HG03460 (cell line): ENCODE results near the gene PRKCE.

Experiments used
- ATAC-seq: cut with Tn5 transposase; IDR thresholded peaks from one replicate; pipeline ENCODE4 v1.9.1; 2021; ENCODE audit not compliant: unreplicated experiment

PRKCE gene

DNA sequence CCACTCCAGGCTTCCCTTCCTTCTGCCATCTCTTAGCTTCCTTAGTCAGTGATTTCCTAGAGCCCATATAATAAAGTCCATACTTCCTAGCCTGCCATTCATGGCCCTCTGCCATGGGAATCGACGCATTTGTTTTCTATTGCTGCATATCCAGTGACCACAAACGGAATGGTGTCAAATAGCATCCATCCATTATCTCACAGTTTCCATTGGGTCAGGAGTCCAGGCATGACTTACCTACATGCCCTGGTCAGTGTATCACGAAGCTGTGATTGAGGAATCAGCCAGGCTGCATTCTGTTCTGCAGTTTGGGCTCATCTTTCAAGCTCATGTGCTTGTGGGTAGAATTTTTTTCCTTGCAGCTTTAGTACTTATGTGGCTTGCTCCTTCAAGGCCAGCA lies 436.0 kb downstream of the PRKCE start:
- no peak for ATAC-seq

DNA sequence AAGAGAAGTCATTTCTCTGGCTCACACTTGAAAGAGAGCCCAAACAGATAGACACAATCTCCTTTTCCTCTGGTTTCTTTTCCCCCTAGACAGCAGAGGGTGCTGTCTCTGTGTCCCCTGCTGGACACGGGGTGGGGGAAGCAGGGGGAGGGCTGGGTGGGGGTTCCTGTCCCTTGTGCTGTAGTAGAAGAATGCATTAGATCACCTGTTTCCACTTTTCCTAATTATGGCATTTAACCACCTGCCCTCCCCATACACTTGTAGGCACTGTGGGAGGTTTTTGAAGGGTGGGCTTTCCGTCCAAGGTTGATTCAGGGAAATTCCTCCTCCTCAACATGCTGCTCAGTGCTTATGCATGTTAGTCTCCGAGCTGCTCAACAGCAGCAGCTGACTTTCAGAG lies 439.5 kb downstream of the PRKCE start:
- no peak for ATAC-seq

DNA sequence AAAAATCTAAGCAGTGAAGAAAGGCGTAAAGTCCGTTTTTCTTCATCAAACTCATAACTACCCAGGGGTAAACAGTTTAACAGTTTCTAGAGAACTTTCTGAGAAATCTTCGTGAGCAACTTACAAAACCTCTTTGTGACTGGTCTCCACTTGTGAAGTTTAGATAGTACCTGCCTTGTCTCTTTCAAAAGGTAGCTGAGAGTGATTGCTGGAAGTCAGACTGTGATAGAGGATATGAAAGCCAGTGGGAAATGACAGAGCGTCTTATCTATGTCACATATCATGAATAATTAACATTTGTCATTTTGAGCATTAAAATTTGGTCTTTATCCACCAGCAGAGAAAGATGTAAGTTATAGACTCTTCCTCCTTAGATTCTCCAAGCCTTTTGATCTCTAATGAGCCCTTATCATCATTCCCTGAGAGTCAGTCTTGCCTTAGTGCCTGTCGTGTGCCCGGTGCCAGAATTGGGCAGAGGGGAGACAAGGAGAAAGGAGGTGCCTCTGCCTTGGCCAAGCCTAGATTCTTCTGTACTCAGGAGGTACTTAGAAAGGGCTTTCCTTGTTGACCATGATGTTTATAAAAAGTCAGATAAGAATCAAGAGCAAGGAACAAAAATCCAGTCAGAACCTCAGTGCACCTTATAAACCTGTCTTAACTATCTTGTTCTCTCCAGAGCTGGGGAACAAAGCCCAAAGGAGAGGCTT lies 440.6 kb downstream of the PRKCE start:
- ATAC-seq, result no peak

DNA sequence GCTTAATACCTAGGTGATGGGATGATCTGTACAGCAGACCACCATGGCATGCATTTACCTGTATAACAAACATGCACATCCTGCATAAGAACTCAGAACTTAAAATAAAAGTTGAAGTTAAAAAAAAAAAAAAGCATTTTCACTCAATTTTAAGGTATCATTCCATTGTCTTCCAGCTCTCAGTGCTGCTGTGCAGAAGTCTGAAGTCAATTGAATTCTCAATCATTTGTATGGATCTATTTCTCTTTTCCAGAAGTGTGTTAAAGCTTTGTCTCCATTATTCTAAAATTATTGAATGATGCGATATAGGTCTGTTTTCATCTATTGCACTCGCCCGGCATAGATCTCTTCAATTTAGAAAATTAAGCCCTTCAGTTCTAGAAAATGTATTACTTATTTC lies 443.2 kb downstream of the PRKCE start:
- no peak for ATAC-seq

DNA sequence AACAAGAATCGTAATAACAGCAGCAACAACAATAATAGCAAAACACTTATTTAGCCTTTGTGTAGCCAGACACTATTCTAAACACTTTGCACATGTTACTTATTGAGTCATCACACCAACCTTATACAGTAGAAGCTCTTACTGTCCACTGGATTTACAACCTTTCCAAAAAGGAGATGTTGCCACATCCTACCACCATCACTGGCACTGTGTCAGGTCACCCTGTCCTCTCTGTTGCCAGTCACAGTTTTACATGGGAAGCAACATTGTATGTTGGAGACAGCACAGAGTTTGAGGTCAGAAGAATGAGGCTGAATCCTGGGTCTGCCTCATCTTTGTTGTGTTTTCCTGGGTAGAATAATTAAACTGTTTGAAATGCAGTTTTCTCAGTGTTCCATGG lies 444.4 kb downstream of the PRKCE start:
- ATAC-seq, result no peak

DNA sequence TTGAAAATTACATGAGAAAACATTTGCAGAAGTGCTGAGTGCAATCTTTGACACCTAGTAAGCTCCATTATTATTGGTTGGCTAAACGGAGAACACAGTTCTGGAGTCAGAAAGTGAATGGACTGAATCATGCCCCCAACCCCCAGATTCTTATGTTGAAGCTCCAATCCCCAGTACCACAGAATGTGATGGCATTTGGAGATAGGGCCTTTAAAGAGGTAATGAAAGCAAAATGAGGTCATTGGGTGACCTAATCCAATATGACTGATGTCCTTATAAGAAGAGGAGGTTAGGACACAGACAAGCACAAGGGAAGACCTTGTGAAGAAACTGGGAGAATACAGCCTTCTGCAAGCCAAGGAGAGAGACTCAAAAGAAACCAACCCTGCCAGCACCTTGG lies 444.8 kb downstream of the PRKCE start:
- ATAC-seq, result no peak

DNA sequence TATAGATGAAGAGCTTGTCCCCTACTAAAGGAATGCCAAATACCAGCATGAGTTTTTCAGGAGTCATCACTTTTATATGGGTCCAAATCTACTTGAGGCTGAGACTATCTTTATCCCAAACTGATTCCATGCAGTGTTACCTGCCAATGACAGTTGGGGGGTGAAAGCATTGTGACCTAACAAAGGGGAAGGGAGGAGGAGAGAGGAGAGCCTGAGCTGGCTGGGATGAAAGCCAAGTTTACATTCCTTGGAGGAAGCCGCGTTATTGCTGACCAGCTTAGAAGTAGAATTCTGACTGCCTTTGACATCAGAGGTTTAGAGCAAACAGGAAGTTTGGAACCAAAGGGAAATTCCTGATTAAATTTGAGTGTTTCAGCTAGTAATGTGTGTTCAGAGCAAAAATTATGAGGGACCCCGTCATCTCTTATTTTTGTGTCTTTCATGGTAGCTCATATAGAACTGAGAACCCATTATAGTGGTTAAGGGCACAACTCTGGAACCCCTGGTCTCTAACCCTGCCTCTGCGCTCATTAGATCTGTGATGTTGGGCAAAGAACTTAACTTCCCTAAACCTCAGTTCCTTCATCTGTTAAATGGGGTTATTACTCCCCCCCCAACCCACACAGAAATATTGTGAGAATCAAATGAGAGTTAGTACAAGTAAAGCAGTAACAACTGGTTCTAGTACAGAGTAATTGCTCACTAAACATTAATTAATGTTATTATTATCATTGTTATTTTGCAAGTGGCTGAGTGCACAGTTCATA lies 446.4 kb downstream of the PRKCE start:
- ATAC-seq, result no peak

DNA sequence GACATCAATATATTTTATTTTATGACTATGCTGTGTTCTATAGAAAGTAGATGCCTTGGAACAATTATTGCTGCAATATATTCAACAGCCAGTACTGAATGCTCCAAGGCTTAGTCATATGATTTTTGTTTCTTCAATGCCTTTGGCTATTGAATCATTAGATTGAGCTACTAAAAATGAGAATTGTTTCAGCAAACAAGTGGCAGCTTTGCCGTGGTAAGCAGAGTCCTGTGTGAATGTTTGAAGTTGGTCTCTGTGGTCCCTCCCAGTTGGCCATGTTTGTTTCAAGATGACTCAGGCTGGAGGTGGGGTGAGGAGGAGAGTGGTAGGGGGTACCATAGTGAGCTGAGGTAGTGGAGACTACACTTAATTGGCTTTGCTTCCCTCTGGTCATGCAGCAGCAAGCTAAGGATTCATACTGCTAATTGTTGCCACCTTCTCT lies 447.2 kb downstream of the PRKCE start:
- ATAC-seq, result no peak

DNA sequence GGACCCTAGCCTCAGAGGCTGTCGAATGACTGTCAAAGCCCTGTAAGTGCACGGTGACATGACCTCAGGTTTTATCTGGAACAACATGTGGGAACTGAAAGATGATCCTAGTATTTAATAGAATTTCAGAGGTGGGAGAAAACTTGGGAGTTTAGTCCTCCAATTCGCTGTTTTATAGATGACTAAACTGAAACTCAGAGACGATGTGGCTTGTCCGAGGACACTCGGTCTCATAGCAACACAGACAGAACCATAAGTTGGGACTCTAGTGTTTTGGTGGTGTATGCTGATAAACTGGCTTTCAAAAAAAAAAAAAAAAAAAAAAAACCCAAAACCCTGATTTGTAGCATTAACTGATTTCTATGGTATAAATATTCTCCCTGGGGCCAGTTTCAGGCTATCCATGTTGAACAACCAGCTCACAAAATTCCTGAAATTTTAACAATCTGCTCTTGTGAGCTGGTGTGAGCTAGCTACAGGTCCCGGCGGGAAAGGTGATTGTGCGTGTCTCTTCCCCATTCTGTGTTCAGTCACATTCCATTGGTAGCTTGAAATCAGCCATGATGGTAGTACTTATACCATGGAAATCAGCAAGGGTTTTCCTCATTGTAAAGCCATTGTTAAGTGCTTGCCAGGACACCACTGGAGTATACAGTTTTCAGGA lies 450.2 kb downstream of the PRKCE start:
- ATAC-seq, result no peak

DNA sequence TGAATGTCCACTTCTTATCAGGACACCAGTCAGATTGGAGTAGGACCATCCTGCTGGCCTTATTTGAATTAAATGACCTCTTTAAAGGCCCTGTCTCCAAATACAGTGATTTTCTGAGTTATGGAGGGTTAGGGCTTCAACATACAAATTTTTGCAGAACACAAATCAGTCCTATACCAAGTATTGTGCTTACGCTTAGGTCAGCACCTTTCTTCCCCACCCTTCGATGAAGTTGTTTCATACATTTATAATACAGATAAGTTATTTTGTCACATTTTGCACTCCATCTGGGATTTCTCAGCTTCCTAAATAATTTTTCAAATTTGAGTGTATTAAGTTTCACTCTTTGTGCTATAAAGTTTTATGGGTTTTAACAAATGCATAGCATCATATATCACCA lies 455.2 kb downstream of the PRKCE start:
- no peak for ATAC-seq

DNA sequence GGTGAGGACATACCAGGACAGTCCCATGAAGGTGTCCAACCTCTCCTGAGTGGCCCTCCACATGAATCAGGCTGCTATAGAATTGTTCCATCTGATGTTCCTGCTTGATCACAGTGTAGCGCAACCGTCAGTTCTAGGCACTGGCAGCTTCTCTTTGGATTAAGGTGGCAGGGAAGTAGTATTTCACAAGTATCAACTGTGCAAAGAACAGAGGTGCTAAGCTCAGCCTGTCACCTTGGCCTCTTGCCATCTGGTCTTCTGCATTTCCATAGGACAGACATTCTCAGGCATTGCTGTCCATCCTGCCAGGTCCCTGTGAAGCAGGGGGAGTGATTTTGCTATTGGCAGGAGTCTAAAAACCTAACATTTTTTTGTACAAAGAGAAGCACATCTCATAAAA lies 463.5 kb downstream of the PRKCE start:
- ATAC-seq, result no peak

DNA sequence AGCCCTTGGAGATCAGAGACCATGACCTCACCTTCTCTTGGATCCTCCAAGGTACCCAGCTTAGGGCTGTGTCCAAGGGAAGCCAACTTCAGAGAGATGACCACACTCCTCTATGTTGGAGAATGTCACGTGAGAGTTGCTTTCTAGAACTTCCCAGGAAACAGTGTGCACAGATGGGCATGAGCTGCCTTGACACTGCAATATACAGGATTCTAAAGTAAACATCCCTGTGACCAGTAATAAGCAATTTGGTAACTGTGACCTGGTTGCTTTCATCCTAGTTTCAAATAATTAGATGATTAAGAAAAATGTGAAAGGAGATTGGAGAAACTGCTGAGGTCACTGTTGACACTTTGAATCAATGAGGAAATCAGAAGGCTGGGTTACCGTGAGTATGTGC lies 464.7 kb downstream of the PRKCE start:
- ATAC-seq, result no peak

DNA sequence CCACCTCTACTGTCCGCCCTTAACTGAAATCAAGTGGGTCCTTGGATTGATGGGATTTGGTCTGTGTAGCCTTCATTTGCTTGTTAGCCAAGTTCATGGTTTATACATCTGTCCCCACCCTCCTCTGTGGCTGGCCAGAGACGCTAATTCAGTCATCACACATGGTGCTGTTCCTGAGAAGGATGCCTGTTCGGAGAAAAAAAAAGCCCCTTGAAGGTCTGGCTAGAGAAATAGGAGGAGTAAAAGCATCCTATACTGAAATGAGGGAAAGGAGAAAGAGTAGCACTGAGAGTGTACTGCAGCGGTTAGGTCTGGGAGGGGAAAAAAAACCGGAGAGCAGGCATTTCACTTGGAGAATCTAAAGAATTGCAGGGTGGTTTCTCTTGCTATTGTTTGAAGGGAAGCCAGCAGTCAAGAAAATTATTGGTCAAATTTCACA lies 465.1 kb downstream of the PRKCE start:
- no peak for ATAC-seq

DNA sequence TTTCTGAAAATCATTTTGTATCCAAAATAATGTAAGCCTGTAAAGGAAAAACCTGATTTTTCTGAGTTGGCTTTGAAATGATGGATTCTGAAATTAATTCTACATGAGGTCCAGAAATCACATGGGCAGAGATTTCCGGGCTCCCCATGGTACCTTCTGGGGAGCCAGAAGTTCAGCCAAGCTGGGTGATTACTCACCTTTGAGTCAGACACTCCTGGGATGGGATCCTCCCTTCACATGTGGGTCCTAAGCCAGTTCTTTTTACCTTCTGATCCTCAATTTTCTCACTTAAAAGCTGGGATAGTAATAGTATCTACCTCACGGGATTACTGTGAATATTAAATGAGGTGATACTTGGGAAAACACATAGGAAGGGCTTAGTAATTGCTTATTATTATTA lies 465.9 kb downstream of the PRKCE start:
- no peak for ATAC-seq

DNA sequence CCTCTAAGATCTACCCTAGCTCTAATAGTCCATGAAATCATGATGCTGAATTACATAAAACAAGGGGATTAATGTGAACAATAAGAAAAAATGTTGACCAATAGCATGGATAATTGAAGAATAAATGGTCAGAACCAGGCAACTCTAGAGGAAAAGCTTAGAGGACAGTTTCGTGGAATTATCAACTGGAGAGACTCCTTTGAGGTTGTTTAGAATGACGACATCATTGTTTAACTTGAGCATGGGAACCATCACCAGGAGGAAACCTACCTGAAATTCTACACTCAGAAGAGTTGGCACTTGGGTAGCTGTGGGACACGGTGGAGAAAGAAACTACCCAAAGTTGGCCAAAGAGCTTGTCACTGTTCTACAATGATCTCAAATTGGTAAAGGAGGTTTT lies 466.5 kb downstream of the PRKCE start:
- ATAC-seq, result no peak

DNA sequence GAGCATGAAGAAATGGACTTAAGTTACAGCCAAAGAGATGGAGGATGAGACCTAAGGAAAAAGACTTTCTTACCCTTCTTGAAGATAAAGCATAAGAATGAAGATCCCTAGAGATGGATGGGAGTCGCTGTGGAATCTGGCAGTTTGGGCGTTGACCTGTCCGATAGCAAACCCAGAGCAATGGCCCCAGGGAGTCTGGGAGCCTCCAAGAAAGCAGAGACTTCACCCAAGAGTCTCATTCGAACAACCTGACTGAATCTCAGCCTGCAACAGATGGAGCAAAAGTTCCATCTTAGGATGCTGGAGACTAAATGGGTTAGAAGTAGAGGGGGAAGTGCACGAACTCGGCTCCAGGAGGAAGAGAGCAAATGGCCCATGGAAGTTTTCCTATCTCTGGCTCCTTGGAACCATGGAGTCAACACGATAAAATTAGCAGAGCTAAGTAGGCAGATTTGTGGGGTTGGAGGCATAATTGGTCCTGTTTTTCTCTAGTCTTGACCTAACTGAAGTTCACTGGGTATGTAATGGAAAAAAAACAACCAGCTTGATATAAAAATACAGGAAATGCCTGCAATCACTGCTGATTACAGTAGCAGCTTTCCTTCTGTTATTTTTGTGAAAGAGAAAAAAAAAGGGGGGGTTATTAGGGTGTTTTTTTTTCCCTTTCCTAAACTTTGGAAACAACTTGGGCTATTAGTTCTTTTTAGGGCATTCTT lies 467.3 kb downstream of the PRKCE start:
- ATAC-seq, result no peak

DNA sequence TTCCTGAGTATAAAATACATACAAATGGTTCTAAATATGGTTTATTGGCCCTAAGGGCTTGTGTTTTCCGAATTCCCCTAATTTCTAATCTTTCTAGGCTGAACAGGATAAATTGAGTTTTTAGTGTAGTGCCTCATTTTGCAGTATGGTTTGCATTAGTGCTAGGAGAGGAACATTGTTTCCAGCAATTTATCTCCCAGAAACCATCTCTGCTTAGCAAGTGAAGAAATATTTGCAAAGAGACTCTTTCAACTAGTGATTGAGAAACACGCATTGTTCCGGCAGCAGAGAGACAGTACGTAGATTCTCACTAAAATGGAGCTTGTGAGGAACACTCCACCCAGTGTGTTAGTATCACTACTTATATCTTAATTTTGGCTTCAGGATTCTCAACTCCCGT lies 468.0 kb downstream of the PRKCE start:
- no peak for ATAC-seq

DNA sequence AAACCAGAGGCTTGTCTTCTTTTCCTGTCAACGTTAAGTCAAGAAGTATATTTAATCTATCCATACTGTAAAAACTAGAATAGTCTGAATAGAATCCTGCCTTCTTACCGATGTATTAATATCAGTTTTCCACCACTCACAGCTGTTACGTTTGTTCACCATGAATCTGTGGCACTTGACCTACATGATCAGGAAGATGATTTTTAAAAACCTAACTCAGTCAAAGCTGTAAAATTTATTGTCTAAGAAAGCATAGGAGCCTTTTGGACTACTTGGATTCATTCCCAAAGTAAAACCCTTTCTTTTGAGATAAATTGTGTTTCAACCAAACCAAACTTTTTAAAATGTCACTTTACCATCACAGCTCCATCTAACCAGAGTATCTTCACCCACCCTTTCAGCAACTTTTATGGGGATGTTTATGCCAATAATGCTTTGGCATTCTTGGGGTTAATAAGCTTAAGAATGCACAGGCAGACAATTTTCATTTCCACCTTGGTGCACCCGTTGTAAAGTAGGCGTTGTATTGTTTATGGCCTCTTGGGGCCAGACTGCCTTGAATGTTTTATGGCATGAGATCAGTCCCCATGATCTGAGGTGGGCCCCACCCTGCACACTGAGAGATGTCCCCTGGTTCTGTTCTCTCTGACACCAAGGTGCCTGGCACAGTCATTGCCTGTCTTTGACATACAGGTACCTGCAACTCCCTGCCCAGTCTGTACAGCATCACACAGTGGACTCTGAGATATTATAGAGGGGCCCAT lies 469.5 kb downstream of the PRKCE start:
- no peak for ATAC-seq

DNA sequence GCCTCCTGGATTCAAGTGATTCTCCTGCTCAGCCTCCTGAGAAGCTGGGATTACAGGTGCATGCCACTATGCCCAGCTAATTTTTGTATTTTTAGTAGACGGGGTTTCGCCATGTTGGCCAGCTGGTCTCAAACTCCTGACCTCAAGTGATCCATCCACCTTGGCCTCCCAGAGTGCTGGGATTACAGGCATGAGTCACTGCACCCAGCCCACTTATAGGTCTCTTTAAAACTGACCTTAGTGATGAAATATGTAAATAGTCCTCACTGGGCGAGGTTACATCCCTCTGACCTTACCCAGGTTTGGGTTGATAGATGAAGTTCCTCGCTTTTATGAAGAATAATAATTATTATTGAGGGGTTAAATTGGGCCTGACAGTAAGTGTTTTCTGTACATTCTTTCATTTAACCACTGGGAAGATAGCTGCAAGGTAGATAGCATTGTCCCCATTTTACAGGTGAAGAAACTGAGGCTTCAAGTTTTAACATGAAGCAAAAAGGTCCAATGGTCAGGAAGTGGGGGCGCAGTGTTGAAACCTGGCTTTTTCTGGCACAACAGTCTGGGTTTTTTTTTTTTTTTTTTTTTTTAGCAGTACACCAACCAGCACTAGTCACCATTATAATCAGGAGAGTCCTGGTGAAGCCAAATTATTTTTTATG lies 471.0 kb downstream of the PRKCE start:
- ATAC-seq, result no peak

DNA sequence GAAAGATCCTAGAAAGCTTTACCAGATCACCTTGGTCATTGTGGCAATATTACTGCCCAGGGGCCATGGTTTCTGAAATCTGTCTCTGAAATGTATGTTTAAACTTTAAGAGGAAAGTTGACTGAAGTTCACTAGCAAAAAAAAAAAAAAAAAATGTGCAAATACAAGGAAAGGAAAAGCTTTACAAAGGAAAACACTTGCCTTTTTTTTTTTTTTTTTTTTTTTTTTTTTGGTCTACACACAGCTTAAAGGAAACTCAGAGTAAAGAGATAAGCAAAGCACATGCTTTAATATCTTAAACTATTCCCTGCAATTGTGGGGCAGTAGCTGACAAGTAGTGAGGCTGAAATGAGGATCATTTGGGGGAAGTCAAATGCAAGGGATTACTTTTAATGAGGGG lies 471.5 kb downstream of the PRKCE start:
- ATAC-seq, result no peak
